Testis (tissue), 2 donors: Measurements from ENCODE around the gene EFCAB9.

Experiments used
- CTCF ChIP-seq, 3 experiments: fragments of 450-650 bp in 2 of 3; fragments of 200-600 bp in 1 of 3; sonication (generic) in 1 of 3; IDR thresholded peaks; one replicate each; pipeline ENCODE4 v1.5.1; 2016 to 2019; ENCODE audit warnings: antibody characterized with exemption in 3 of 3, mild to moderate bottlenecking in 2 of 3, moderate library complexity in 1 of 3
- POLR2A ChIP-seq: fragments of 450-650 bp; IDR thresholded peaks from one replicate; pipeline ENCODE4 v1.6.1; 2017; ENCODE audit warnings: antibody characterized with exemption, mild to moderate bottlenecking, moderate library complexity

GRCh38 chr5:172207511-172207910 lies 13.5 kb downstream of the EFCAB9 start:
- no peak for TF ChIP-seq CTCF (IDR thresholded peaks at IDR 0.05)
- no peak for TF ChIP-seq POLR2A
